DOHH2 (cell line): ENCODE results near the gene SHISA6.

Experiments
- H3F3A ChIP-seq: fragments of 200-600 bp; sonication (generic), shearing (Covaris generic); 2 replicates; pipeline ENCODE4 v1.6.0; 2016; ENCODE audit warnings: antibody characterized with exemption, mild to moderate bottlenecking; ENCODE audit not compliant: control insufficient read depth, insufficient read depth
- H3K27ac ChIP-seq: fragments of 200-600 bp; sonication (generic); 2 replicates; pipeline ENCODE4 v1.5.1; 2014; ENCODE audit warnings: low read depth, mild to moderate bottlenecking, low read length, moderate library complexity
- H3K27me3 ChIP-seq: fragments of 200-600 bp; sonication (generic); 2 replicates; pipeline ENCODE4 v1.6.1; 2014; ENCODE audit warnings: mild to moderate bottlenecking, low read length, mixed read lengths; ENCODE audit not compliant: control insufficient read depth
- H3K36me3 ChIP-seq: fragments of 200-600 bp; sonication (generic); 2 replicates; pipeline ENCODE4 v1.6.1; 2014; ENCODE audit warnings: mild to moderate bottlenecking, low read length, moderate library complexity, mixed read lengths; ENCODE audit not compliant: control insufficient read depth
- H3K4me1 ChIP-seq: fragments of 200-600 bp; sonication (generic); 2 replicates; pipeline ENCODE4 v1.6.1; 2014; ENCODE audit warnings: mild to moderate bottlenecking, low read length, mixed read lengths; ENCODE audit not compliant: control insufficient read depth
- H3K4me2 ChIP-seq: fragments of 200-600 bp; sonication (generic); 2 replicates; pipeline ENCODE4 v1.6.0; 2014; ENCODE audit warnings: mild to moderate bottlenecking, low read length, moderate library complexity
- H3K4me3 ChIP-seq: fragments of 200-600 bp; sonication (generic); 2 replicates; pipeline ENCODE4 v1.5.1; 2014; ENCODE audit warnings: mild to moderate bottlenecking, low read length, mixed read lengths
- H3K79me2 ChIP-seq: fragments of 200-600 bp; sonication (generic); 2 replicates; pipeline ENCODE4 v1.6.1; 2014; ENCODE audit warnings: mild to moderate bottlenecking, low read length, mixed read lengths; ENCODE audit not compliant: control insufficient read depth
- H3K9me2 ChIP-seq: fragments of 200-600 bp; sonication (generic); replicated peaks from 2 replicates; pipeline ENCODE4 v1.6.1; 2014; ENCODE audit warnings: mild to moderate bottlenecking, low read length, mixed read lengths; ENCODE audit not compliant: control insufficient read depth
- H3K9me3 ChIP-seq: fragments of 200-600 bp; sonication (generic); 2 replicates; pipeline ENCODE4 v1.6.1; 2014; ENCODE audit warnings: antibody characterized with exemption, low read length, mixed read lengths; ENCODE audit not compliant: control insufficient read depth, insufficient read depth
- H4K20me1 ChIP-seq: fragments of 200-600 bp; sonication (generic); 2 replicates; pipeline ENCODE4 v1.6.0; 2014; ENCODE audit warnings: low read depth, mild to moderate bottlenecking, antibody characterized with exemption, low read length, moderate library complexity; ENCODE audit not compliant: control insufficient read depth, insufficient read depth
- CTCF ChIP-seq: fragments of 200-600 bp; sonication (generic); IDR thresholded peaks from one replicate; pipeline ENCODE4 v1.5.1; 2014; ENCODE audit warnings: antibody characterized with exemption, mild to moderate bottlenecking, low read depth, low read length; ENCODE audit not compliant: poor library complexity, severe bottlenecking
- EZH2phosphoT487 ChIP-seq: fragments of 200-600 bp; sonication (generic); IDR thresholded peaks from 2 replicates; pipeline ENCODE4 v1.6.1; 2017; ENCODE audit warnings: borderline replicate concordance, mild to moderate bottlenecking, antibody characterized with exemption, low read length, moderate library complexity, mixed read lengths

The SHISA6 gene

GRCh38 chr17:11583306-11583992 is 342.4 kb downstream of the SHISA6 start:
- H3F3A ChIP-seq, result no peaks in the 10 kb centered on the region
- H3K27ac ChIP-seq, result no peak overlapping the region
- H3K4me2 ChIP-seq, result no peak overlapping the region
- H3K4me1 ChIP-seq, result no peaks in the 10 kb centered on the region
- TF ChIP-seq EZH2phosphoT487, result no peak
- TF ChIP-seq CTCF, result no peak
- no peaks in the 10 kb centered on the region for H3K36me3 ChIP-seq
- H3K9me3 ChIP-seq, result peaks cover 3% of the 10 kb centered on the region; the same call in 1 of the 2 replicates
- H3K9me2 ChIP-seq, result no peaks in the 10 kb centered on the region
- no peaks in the 10 kb centered on the region for H3K27me3 ChIP-seq
- no peak overlapping the region for H3K4me3 ChIP-seq
- H3K79me2 ChIP-seq, result no peaks in the 10 kb centered on the region
- no peaks in the 10 kb centered on the region for H4K20me1 ChIP-seq

DNA sequence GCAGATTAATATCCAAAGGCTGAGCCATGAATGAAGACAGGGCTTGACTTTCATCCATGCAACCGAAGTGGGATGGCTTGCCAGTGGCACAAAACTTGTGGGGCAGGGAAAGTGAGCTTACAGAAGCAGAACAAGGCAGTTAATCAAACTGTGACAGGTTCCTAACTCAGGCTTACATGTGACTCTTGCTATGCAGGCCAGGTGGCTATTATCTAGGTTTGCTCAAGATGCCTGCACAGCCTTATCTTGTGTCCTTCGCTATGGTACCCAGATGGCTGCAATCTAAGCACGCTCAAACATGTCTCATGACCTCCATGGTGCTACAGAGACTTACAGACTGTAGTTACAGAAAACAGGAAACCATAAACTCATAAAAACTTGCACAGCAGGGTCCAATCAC is 348.7 kb downstream of the SHISA6 start:
- H3K27ac ChIP-seq, result no peak overlapping the region
- H3K9me2 ChIP-seq, result no peaks in the 10 kb centered on the region
- H3K36me3 ChIP-seq, result no peaks in the 10 kb centered on the region
- H3F3A ChIP-seq, result no peaks in the 10 kb centered on the region
- no peaks in the 10 kb centered on the region for H3K9me3 ChIP-seq
- H3K4me2 ChIP-seq, result no peak overlapping the region
- H4K20me1 ChIP-seq, result no peaks in the 10 kb centered on the region
- H3K27me3 ChIP-seq, result no peaks in the 10 kb centered on the region
- H3K4me3 ChIP-seq, result no peak overlapping the region
- no peaks in the 10 kb centered on the region for H3K79me2 ChIP-seq
- no peaks in the 10 kb centered on the region for H3K4me1 ChIP-seq
- TF ChIP-seq EZH2phosphoT487, result no peak
- no peak for TF ChIP-seq CTCF

GRCh38 chr17:11598274-11599221 is 357.5 kb downstream of the SHISA6 start, which contains the start of gene DNAH9:
DNAH9 (plus strand) TSS chr17:11598470; CDS start chr17:11598499, 29 bp downstream.
- no peak for TF ChIP-seq CTCF
- no peak for TF ChIP-seq EZH2phosphoT487
- Histone ChIP-seq H3K4me3 (no peak within 1 kb of the TSS), H3K4me2 (no peak within 1 kb of the TSS), H3K27ac (no peak within 1 kb of the TSS), H3F3A (no peaks in the 10 kb centered on the region), H3K79me2 (no peaks in the 10 kb centered on the region), H4K20me1 (no peaks in the 10 kb centered on the region), H3K36me3 (no peaks in the 10 kb centered on the region), H3K4me1 (no peaks in the 10 kb centered on the region), H3K9me2 (no peaks in the 10 kb centered on the region), H3K9me3 (no peaks in the 10 kb centered on the region), H3K27me3 (no peaks in the 10 kb centered on the region)
